ENCODE results near the gene FAM163B. TPM values are rescaled to one million over a fixed set of nuclear protein-coding genes. Genes with fewer than 3 reads are reported as not detected.

The FAM163B gene
- polyA plus RNA-seq, 1 donor (not counting 4 experiments of a cell fraction or from before 2014, with no cell fraction given), result not detected

- Histone ChIP-seq H3K27me3 (ENCODE audit: control insufficient read depth, extremely low read depth, insufficient read depth, low read length) (peaks cover 46% of the 10 kb centered on the region), H3K36me3 (ENCODE audit: control insufficient read depth in 2 of 2, extremely low read depth in 1 of 2, insufficient read depth in 2 of 2, low read length in 2 of 2) (no peaks in the 10 kb centered on the region), H3K79me2 (ENCODE audit: control insufficient read depth, insufficient read depth, low read length) (no peaks in the 10 kb centered on the region), H3K9me3 (ENCODE audit: control insufficient read depth, low read depth, low read length) (no peaks in the 10 kb centered on the region), H3K9ac (ENCODE audit: control insufficient read depth, extremely low read depth, insufficient read depth, low read length) (no peak overlapping the region), H3K27ac (ENCODE audit: control insufficient read depth, insufficient read depth, low read length) (no peak overlapping the region), H2AFZ (ENCODE audit: control insufficient read depth, low read length) (no peak overlapping the region), H3K4me1 (ENCODE audit: control insufficient read depth, extremely low read depth, insufficient read depth, low read length) (no peaks in the 10 kb centered on the region), H3K4me2 (ENCODE audit: control insufficient read depth, extremely low read depth, insufficient read depth, low read depth, low read length) (no peak overlapping the region), H4K20me1 (ENCODE audit: control insufficient read depth, extremely low read depth, insufficient read depth, low read length) (no peaks in the 10 kb centered on the region), H3K4me3 (ENCODE audit: control insufficient read depth in 2 of 3, extremely low read depth in 1 of 3, insufficient read depth in 2 of 3, low read depth in 1 of 3, low read length in 3 of 3) (no peak overlapping the region), H3K9me1 (ENCODE audit: control insufficient read depth, extremely low read depth, insufficient read depth, low read length) (no peaks in the 10 kb centered on the region)
- dilution Hi-C loops (cut with MboI; ENCODE audit: extremely low pct_ligation_motif_present, low sequenced_read_pairs), result no loop called here
- no peak for TF ChIP-seq EZH2 (IDR thresholded peaks at IDR 0.05; ENCODE audit: low read length)
- TF ChIP-seq CTCF (optimal IDR thresholded peaks at IDR 0.05 in 1 of 3, IDR thresholded peaks at IDR 0.05 in 1 of 3, conservative IDR thresholded peaks at IDR 0.05 in 1 of 3; ENCODE audit: extremely low read depth in 1 of 3, insufficient read depth in 2 of 3, low read length in 3 of 3), result no peak
- DNase-seq (ENCODE audit: low read depth, low spot score) (no peak), FAIRE-seq (no peak)
Measured at GRCh38 chr9:133581011-133581410, 28.2 kb downstream of the FAM163B start.

- Histone ChIP-seq H3K4me3 (ENCODE audit: control insufficient read depth in 2 of 3, extremely low read depth in 1 of 3, insufficient read depth in 2 of 3, low read depth in 1 of 3, low read length in 3 of 3) (no peak overlapping the region), H4K20me1 (ENCODE audit: control insufficient read depth, extremely low read depth, insufficient read depth, low read length) (no peaks in the 10 kb centered on the region), H3K79me2 (ENCODE audit: control insufficient read depth, insufficient read depth, low read length) (no peaks in the 10 kb centered on the region), H3K27ac (ENCODE audit: control insufficient read depth, insufficient read depth, low read length) (no peak overlapping the region), H3K4me1 (ENCODE audit: control insufficient read depth, extremely low read depth, insufficient read depth, low read length) (no peaks in the 10 kb centered on the region), H2AFZ (ENCODE audit: control insufficient read depth, low read length) (no peak overlapping the region), H3K9me3 (ENCODE audit: control insufficient read depth, low read depth, low read length) (no peaks in the 10 kb centered on the region), H3K36me3 (ENCODE audit: control insufficient read depth in 2 of 2, extremely low read depth in 1 of 2, insufficient read depth in 2 of 2, low read length in 2 of 2) (no peaks in the 10 kb centered on the region), H3K4me2 (ENCODE audit: control insufficient read depth, extremely low read depth, insufficient read depth, low read depth, low read length) (no peak overlapping the region), H3K9ac (ENCODE audit: control insufficient read depth, extremely low read depth, insufficient read depth, low read length) (no peak overlapping the region), H3K9me1 (ENCODE audit: control insufficient read depth, extremely low read depth, insufficient read depth, low read length) (no peaks in the 10 kb centered on the region), H3K27me3 (ENCODE audit: control insufficient read depth, extremely low read depth, insufficient read depth, low read length) (peaks cover 39% of the 10 kb centered on the region)
- dilution Hi-C loops (cut with MboI; ENCODE audit: extremely low pct_ligation_motif_present, low sequenced_read_pairs), result no loop called here
- FAIRE-seq (no peak), DNase-seq (ENCODE audit: low read depth, low spot score) (no peak)
- TF ChIP-seq EZH2 (IDR thresholded peaks at IDR 0.05; ENCODE audit: low read length) (no peak), CTCF (optimal IDR thresholded peaks at IDR 0.05 in 1 of 3, IDR thresholded peaks at IDR 0.05 in 1 of 3, conservative IDR thresholded peaks at IDR 0.05 in 1 of 3; ENCODE audit: extremely low read depth in 1 of 3, insufficient read depth in 2 of 3, low read length in 3 of 3) (no peak)
Measured at GRCh38 chr9:133580419-133580738, 28.8 kb downstream of the FAM163B start.

All from keratinocyte (primary cell).